Epidermal melanocyte (primary cell): ENCODE results near the gene DDX51.
A peak's percentile ranks its signal among the peaks of the same experiment; 100 is the strongest.

Experiments used
- DNase-seq: peaks from one replicate; pipeline ENCODE4 v3.0.0; 2011; ENCODE audit warnings: low spot score; ENCODE audit not compliant: insufficient read length

Gene DDX51

GRCh38 chr12:132167611-132168310 is 23.6 kb upstream of the DDX51 start:
- DNase-seq = no peak

GRCh38 chr12:132166801-132167591 is 22.9 kb upstream of the DDX51 start:
- DNase-seq = no peak

- no peak for DNase-seq
Observed at GRCh38 chr12:132166093-132166492, 22.0 kb upstream of the DDX51 start.

- DNase-seq = no peak
Observed at GRCh38 chr12:132165584-132165983, 21.5 kb upstream of the DDX51 start.

GRCh38 chr12:132164426-132164825 is 20.3 kb upstream of the DDX51 start:
- no peak for DNase-seq

- DNase-seq = no peak
Observed at GRCh38 chr12:132163911-132164288, 19.8 kb upstream of the DDX51 start.

GRCh38 chr12:132163041-132163910 is 19.2 kb upstream of the DDX51 start:
- DNase-seq = no peak

- peak; percentile 70 for DNase-seq
Observed at GRCh38 chr12:132162508-132163031, 18.5 kb upstream of the DDX51 start.

- DNase-seq = no peak
Observed at GRCh38 chr12:132161796-132162507, 17.8 kb upstream of the DDX51 start.

GRCh38 chr12:132161036-132161781 is 17.1 kb upstream of the DDX51 start:
- DNase-seq = no peak

- no peak for DNase-seq
Observed at GRCh38 chr12:132160601-132161035, 16.5 kb upstream of the DDX51 start.

GRCh38 chr12:132160016-132160415 is 15.9 kb upstream of the DDX51 start:
- no peak for DNase-seq

GRCh38 chr12:132159555-132160003 is 15.5 kb upstream of the DDX51 start:
- DNase-seq = no peak

- DNase-seq = no peak
Observed at GRCh38 chr12:132158677-132159554, 14.8 kb upstream of the DDX51 start.

GRCh38 chr12:132157733-132158409 is 13.8 kb upstream of the DDX51 start:
- no peak for DNase-seq

GRCh38 chr12:132156573-132157325 is 12.6 kb upstream of the DDX51 start:
- no peak for DNase-seq

GRCh38 chr12:132155771-132156572 is 11.9 kb upstream of the DDX51 start:
- no peak for DNase-seq
